Liver (tissue), 9 donors: ENCODE results near the gene LRP3. TPM values are rescaled to one million over a fixed set of nuclear protein-coding genes. Genes with fewer than 3 reads are reported as not detected.

Experiments used
- DNase-seq: peaks from one replicate; pipeline ENCODE4 v3.0.0-alpha.2; 2017; ENCODE audit warnings: low spot score
- H3K27ac ChIP-seq, 2 donors: one replicate each; pipeline ENCODE4 v1.7.0; 2013; ENCODE audit warnings: inconsistent platforms in 2 of 2, low read length in 2 of 2, control low read depth in 1 of 2, low read depth in 1 of 2, mild to moderate bottlenecking in 1 of 2
- H3K27me3 ChIP-seq, 4 donors: one replicate each; pipeline versions ENCODE4 v1.6.1 to v1.7.0; 2013; ENCODE audit warnings: low read length in 3 of 4, inconsistent platforms in 1 of 4, mild to moderate bottlenecking in 1 of 4, moderate library complexity in 1 of 4; ENCODE audit not compliant: control insufficient read depth in 4 of 4, insufficient read depth in 4 of 4
- H3K36me3 ChIP-seq, 4 donors: one replicate each; pipeline versions ENCODE4 v1.6.1 to v1.7.0; 2013; ENCODE audit warnings: low read length in 3 of 4, mild to moderate bottlenecking in 3 of 4, low read depth in 1 of 4, moderate library complexity in 1 of 4; ENCODE audit not compliant: control insufficient read depth in 4 of 4, insufficient read depth in 3 of 4
- H3K4me1 ChIP-seq, 4 donors: one replicate each; pipeline versions ENCODE4 v1.6.1 to v1.7.0; 2013; ENCODE audit warnings: low read length in 3 of 4, mild to moderate bottlenecking in 3 of 4, moderate library complexity in 1 of 4; ENCODE audit not compliant: control insufficient read depth in 4 of 4, insufficient read depth in 4 of 4
- H3K4me3 ChIP-seq, 3 donors: one replicate each; pipeline versions ENCODE4 v1.6.1 to v1.7.0; 2013; ENCODE audit warnings: low read length in 3 of 3, control low read depth in 1 of 3, low read depth in 1 of 3, mild to moderate bottlenecking in 1 of 3
- H3K9ac ChIP-seq, 2 donors: one replicate each; pipeline ENCODE4 v1.7.0; 2013; ENCODE audit warnings: low read length in 2 of 2, mild to moderate bottlenecking in 2 of 2, moderate library complexity in 2 of 2, control low read depth in 1 of 2, low read depth in 1 of 2
- H3K9me3 ChIP-seq, 4 donors: one replicate each; pipeline versions ENCODE4 v1.6.1 to v1.7.0; 2013; ENCODE audit warnings: low read length in 3 of 4; ENCODE audit not compliant: control insufficient read depth in 4 of 4
- EGR1 ChIP-seq, 2 donors: IDR thresholded peaks; 2 replicates each; pipeline ENCODE4 v1.6.1; 2016 to 2018; ENCODE audit warnings: antibody characterized with exemption in 2 of 2, low read depth in 2 of 2
- FOXA1 ChIP-seq: IDR thresholded peaks from 2 replicates; pipeline ENCODE4 v1.6.1; 2016; ENCODE audit warnings: antibody characterized with exemption
- FOXA2 ChIP-seq: IDR thresholded peaks from 2 replicates; pipeline ENCODE4 v1.6.1; 2016; ENCODE audit warnings: antibody characterized with exemption
- GABPA ChIP-seq, 2 donors: IDR thresholded peaks in 1 of 2; conservative IDR thresholded peaks in 1 of 2; 2 replicates each; pipeline ENCODE4 v1.6.1; 2016; ENCODE audit warnings: antibody characterized with exemption in 2 of 2, mild to moderate bottlenecking in 1 of 2, moderate library complexity in 1 of 2
- HNF4A ChIP-seq, 2 donors: conservative IDR thresholded peaks; 2 replicates each; pipeline ENCODE4 v1.6.1; 2016; ENCODE audit warnings: antibody characterized with exemption in 2 of 2, mild to moderate bottlenecking in 2 of 2
- HNF4G ChIP-seq: IDR thresholded peaks from 2 replicates; pipeline ENCODE4 v1.6.1; 2016; ENCODE audit warnings: antibody characterized with exemption
- JUND ChIP-seq, 2 donors: IDR thresholded peaks; 2 replicates each; pipeline ENCODE4 v1.6.1; 2016; ENCODE audit warnings: antibody characterized with exemption in 2 of 2
- MAX ChIP-seq: IDR thresholded peaks from 2 replicates; pipeline ENCODE4 v1.6.1; 2016; ENCODE audit warnings: antibody characterized with exemption
- NR2F2 ChIP-seq: IDR thresholded peaks from 2 replicates; pipeline ENCODE4 v1.6.1; 2016; ENCODE audit warnings: antibody characterized with exemption
- RAD21 ChIP-seq, 2 donors: IDR thresholded peaks; 2 replicates each; pipeline ENCODE4 v1.6.1; 2016; ENCODE audit warnings: antibody characterized with exemption in 2 of 2, mild to moderate bottlenecking in 2 of 2
- REST ChIP-seq: IDR thresholded peaks from 2 replicates; pipeline ENCODE4 v1.6.1; 2016; ENCODE audit warnings: antibody characterized with exemption, mild to moderate bottlenecking
- RXRA ChIP-seq, 2 donors: IDR thresholded peaks; 2 replicates each; pipeline ENCODE4 v1.6.1; 2017 to 2018; ENCODE audit warnings: antibody characterized with exemption in 2 of 2, mild to moderate bottlenecking in 1 of 2
- SP1 ChIP-seq: IDR thresholded peaks from 2 replicates; pipeline ENCODE4 v1.6.1; 2018; ENCODE audit warnings: antibody characterized with exemption, mild to moderate bottlenecking
- TAF1 ChIP-seq: conservative IDR thresholded peaks from 2 replicates; pipeline ENCODE4 v1.6.1; 2016; ENCODE audit warnings: antibody characterized with exemption, mild to moderate bottlenecking
- YY1 ChIP-seq: IDR thresholded peaks from 2 replicates; pipeline ENCODE4 v1.6.1; 2016; ENCODE audit warnings: antibody characterized with exemption, mild to moderate bottlenecking
- ZBTB33 ChIP-seq: IDR thresholded peaks from 2 replicates; pipeline ENCODE4 v1.6.1; 2016; ENCODE audit warnings: antibody characterized with exemption
- WGBS: extraction: QIAGEN DNeasy Blood & Tissue Kit; methylation state at CpG from one replicate; pipeline ENCODE4 v1.1.7; 2013; 5-methylcytosine and 5-hydroxymethylcytosine counted together
- polyA plus RNA-seq, 2 donors: library from polyadenylated mRNA; stranded (reverse) in 1 of 2; unstranded in 1 of 2; fragments of 200-250 nt in 1 of 2; fragments of >200 nt in 1 of 2; fragmentation: Nextera tagmentation in 1 of 2; extraction: Ambion mirVana in 1 of 2; gene quantifications; one replicate each; pipeline versions ENCODE4 v1.2.1 to v1.2.3, GENCODE V29; 2013 to 2015
- total RNA-seq, 2 donors: library from RNA; depleted of rRNA; stranded (reverse); fragments of >200 nt; gene quantifications; one replicate each; pipeline ENCODE4 v1.2.3, GENCODE V29; 2014
- TF ChIP-seq, protein P1 (sequence below): fragments of 150-350 bp; IDR thresholded peaks from 2 replicates; pipeline ENCODE4 v1.5.1; 2017; ENCODE audit warnings: improper control_type of control experiment, low read depth, low read length; ENCODE audit not compliant: missing input control
- TF ChIP-seq, protein P2 (sequence below): IDR thresholded peaks from 2 replicates; pipeline ENCODE4 v1.6.1; 2016; ENCODE audit warnings: antibody characterized with exemption
- donor health status: healthy.
- donor health status: healthy.
- donor health status: healthy.
- donor health status: healthy.
- donor health status: healthy.

Gene LRP3
- total and polyA plus RNA-seq, 4 donors = 2.5 to 42.3 (median 15.4) TPM

DNA sequence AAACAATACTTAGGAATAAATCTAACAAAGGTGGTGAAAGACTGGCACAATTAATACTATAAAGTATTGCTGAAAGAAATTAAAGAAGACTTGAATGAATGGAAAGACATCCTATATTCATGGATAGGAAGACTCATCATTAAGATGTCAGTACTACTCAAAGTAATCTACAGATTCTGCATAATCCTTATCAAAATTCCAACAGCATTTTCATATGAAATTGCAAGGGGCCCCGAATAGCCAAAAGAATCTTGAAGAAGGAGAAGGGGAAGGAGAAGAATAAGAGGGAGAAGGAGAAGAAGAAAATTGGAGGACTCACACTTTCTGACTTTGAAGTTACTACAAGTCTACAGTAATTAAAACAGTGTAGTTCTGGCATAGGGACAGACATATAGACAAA is 25.6 kb upstream of the LRP3 start:
- DNase-seq = no peak
- Histone ChIP-seq H3K36me3 (no peaks in the 10 kb centered on the region), H3K4me3 (no peak overlapping the region), H3K27me3 (no peaks in the 10 kb centered on the region), H3K27ac (no peak overlapping the region), H3K4me1 (peaks cover 0 to 5% (median 2%) of the 10 kb centered on the region in 4 donors), H3K9ac (no peak overlapping the region), H3K9me3 (peaks cover 0 to 4% (median 3%) of the 10 kb centered on the region in 4 donors)
- 95% methylated on average over 1 of the region's 1 CpG for WGBS
- TF ChIP-seq HNF4A (conservative IDR thresholded peaks at IDR 0.05) = no peak

DNA sequence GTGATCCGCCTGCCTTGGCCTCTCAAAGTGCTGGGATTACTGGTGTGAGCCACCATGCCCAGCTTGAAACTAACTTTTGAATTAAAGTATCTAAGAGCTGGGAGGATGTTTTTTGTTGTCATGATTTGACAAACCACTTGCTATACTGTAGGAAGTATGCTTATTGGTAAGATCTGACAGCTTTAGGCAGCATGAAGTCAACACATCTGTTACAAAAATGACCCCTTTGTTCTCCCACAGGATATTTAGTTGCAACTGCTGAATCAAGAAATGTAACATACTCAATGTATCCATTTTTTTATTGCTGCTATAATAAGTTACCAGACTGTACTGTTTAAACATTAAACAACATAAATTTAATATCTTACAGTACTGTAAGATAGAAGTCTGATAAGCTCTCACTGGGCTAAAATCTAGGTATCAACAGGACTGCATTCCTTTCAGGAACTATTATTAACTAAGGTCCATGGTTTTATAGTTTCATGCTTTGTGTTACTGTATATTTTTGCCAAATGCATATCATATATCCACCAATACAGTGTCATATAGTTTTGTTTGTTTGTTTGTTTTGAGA is 22.8 kb upstream of the LRP3 start:
- Histone ChIP-seq H3K4me3 (no peak overlapping the region), H3K9me3 (peaks cover 0 to 4% (median 3%) of the 10 kb centered on the region in 4 donors), H3K27me3 (no peaks in the 10 kb centered on the region), H3K27ac (no peak overlapping the region), H3K4me1 (peaks cover 0 to 21% (median 16%) of the 10 kb centered on the region in 4 donors), H3K9ac (no peak overlapping the region), H3K36me3 (no peaks in the 10 kb centered on the region)
- no peak for TF ChIP-seq EGR1 (IDR thresholded peaks at IDR 0.05; ENCODE audit: low read depth in 2 of 2)
- WGBS = 83% methylated on average over 1 of the region's 1 CpG
- no peak for DNase-seq

DNA sequence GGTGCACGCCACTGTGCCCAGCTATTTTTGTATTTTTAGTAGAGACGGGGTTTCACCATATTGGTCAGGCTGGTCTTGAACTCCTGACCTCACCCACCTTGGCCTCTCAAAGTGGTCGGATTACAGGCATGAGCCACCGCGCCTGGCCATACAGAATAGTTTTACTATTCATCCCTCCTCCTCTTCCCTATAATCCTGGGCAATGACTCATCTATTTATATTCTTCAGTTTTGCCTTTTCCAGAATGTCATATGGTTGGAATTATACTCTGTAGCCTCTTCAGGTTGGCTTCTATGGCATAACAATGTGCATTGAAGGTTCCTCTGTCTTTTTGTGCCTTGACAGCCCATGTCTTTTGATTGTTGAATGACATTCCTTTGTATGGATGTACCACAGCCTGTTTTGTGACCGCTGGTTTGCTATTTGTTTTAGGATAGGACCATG is 22.2 kb upstream of the LRP3 start:
- Histone ChIP-seq H3K9ac (no peak overlapping the region), H3K4me3 (no peak overlapping the region), H3K27me3 (no peaks in the 10 kb centered on the region), H3K36me3 (no peaks in the 10 kb centered on the region), H3K4me1 (peaks cover 0 to 22% (median 17%) of the 10 kb centered on the region in 4 donors), H3K9me3 (peaks cover 0 to 4% (median 3%) of the 10 kb centered on the region in 4 donors), H3K27ac (no peak overlapping the region)
- TF ChIP-seq HNF4A (conservative IDR thresholded peaks at IDR 0.05) (no peak), SP1 (no peak), JUND (IDR thresholded peaks at IDR 0.05) (no peak), RAD21 (IDR thresholded peaks at IDR 0.05) (no peak), RXRA (IDR thresholded peaks at IDR 0.05) (no peak), GABPA (IDR thresholded peaks at IDR 0.05 in 1 of 2, conservative IDR thresholded peaks at IDR 0.05 in 1 of 2) (no peak), ZBTB33 (no peak), REST (no peak), MAX (no peak), YY1 (no peak), HNF4G (no peak), TAF1 (no peak), FOXA2 (no peak), FOXA1 (no peak), EGR1 (IDR thresholded peaks at IDR 0.05; ENCODE audit: low read depth in 2 of 2) (no peak), NR2F2 (no peak)
- TF ChIP-seq, protein P1, sequence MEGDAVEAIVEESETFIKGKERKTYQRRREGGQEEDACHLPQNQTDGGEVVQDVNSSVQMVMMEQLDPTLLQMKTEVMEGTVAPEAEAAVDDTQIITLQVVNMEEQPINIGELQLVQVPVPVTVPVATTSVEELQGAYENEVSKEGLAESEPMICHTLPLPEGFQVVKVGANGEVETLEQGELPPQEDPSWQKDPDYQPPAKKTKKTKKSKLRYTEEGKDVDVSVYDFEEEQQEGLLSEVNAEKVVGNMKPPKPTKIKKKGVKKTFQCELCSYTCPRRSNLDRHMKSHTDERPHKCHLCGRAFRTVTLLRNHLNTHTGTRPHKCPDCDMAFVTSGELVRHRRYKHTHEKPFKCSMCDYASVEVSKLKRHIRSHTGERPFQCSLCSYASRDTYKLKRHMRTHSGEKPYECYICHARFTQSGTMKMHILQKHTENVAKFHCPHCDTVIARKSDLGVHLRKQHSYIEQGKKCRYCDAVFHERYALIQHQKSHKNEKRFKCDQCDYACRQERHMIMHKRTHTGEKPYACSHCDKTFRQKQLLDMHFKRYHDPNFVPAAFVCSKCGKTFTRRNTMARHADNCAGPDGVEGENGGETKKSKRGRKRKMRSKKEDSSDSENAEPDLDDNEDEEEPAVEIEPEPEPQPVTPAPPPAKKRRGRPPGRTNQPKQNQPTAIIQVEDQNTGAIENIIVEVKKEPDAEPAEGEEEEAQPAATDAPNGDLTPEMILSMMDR = no peak
- TF ChIP-seq, protein P2, sequence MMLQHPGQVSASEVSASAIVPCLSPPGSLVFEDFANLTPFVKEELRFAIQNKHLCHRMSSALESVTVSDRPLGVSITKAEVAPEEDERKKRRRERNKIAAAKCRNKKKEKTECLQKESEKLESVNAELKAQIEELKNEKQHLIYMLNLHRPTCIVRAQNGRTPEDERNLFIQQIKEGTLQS = no peak
- DNase-seq = no peak
- WGBS = 87% methylated on average over 6 of the region's 6 CpGs
